WTC11 (cell line): ENCODE measurements around the gene BTBD2. TPM values are rescaled to one million over a fixed set of nuclear protein-coding genes. Genes with fewer than 3 reads are reported as not detected.

Source experiments
- ATAC-seq: fragments of 200-7000 bp; cut with Tn5 transposase; 2 replicates; pipeline ENCODE4 v1.10.0; 2021; ENCODE audit warnings: mild to moderate bottlenecking, moderate library complexity
- Bru-seq: library from RNA; stranded (reverse); fragments of 400-500 nt; gene quantifications from one replicate; lab custom pipeline; 2021; lab: Mats Ljungman, UMichigan
- CTCF ChIA-PET: fragments of 300-600 bp; sonication (Branson Sonifier 250); formaldehyde crosslinking; loops from one replicate; lab custom pipeline; 2021; ENCODE audit warnings: antibody characterized with exemption; lab: Charles Lee
- POLR2A ChIA-PET: fragments of 350-600 bp; sonication (Branson Sonifier 250); formaldehyde crosslinking; loops from one replicate; lab custom pipeline; 2021; ENCODE audit warnings: antibody characterized with exemption; lab: Charles Lee
- DNase-seq: peaks from one replicate; pipeline ENCODE4 v3.0.0; 2021; ENCODE audit warnings: low spot score
- H3K27ac Mint-ChIP-seq: 2 replicates; pipeline ENCODE4 v1.8.0; 2021; ENCODE audit warnings: mixed read lengths
- H3K27me3 Mint-ChIP-seq: 2 replicates; pipeline ENCODE4 v1.8.0; 2021; ENCODE audit warnings: low read depth, mild to moderate bottlenecking, moderate library complexity, mixed read lengths
- H3K36me3 Mint-ChIP-seq: 2 replicates; pipeline ENCODE4 v1.8.0; 2021; ENCODE audit warnings: mixed read lengths
- H3K4me1 Mint-ChIP-seq: 2 replicates; pipeline ENCODE4 v1.8.0; 2022; ENCODE audit warnings: mixed read lengths
- H3K4me3 Mint-ChIP-seq: 2 replicates; pipeline ENCODE4 v1.8.0; 2021; ENCODE audit warnings: mild to moderate bottlenecking, moderate library complexity, mixed read lengths
- H3K9me3 Mint-ChIP-seq: 2 replicates; pipeline ENCODE4 v1.8.0; 2021; ENCODE audit warnings: mixed read lengths
- ATF2 ChIP-seq: sonication (generic); formaldehyde crosslinking; IDR thresholded peaks from 2 replicates; pipeline ENCODE4 v1.8.1; 2022; ENCODE audit warnings: low read depth, missing genetic modification reagents, borderline replicate concordance
- ATF6 ChIP-seq: sonication (generic); formaldehyde crosslinking; IDR thresholded peaks from 2 replicates; pipeline ENCODE4 v1.8.1; 2023; ENCODE audit warnings: mild to moderate bottlenecking, missing genetic modification reagents
- ELF4 ChIP-seq: sonication (generic); formaldehyde crosslinking; IDR thresholded peaks from 2 replicates; pipeline ENCODE4 v1.8.1; 2022; ENCODE audit warnings: low read depth, mild to moderate bottlenecking, moderate library complexity, missing genetic modification reagents
- ETV6 ChIP-seq: sonication (generic); formaldehyde crosslinking; IDR thresholded peaks from 2 replicates; pipeline ENCODE4 v1.8.1; 2022; ENCODE audit warnings: mild to moderate bottlenecking, missing genetic modification reagents
- FOXP1 ChIP-seq: sonication (generic); formaldehyde crosslinking; IDR thresholded peaks from 2 replicates; pipeline ENCODE4 v1.8.0; 2022; ENCODE audit warnings: missing genetic modification reagents, mild to moderate bottlenecking, moderate library complexity, borderline replicate concordance
- GRHL2 ChIP-seq: fragments of 250-450 bp; sonication (Bioruptor Pico); IDR thresholded peaks from 2 replicates; pipeline ENCODE4 v1.8.0; 2022; ENCODE audit warnings: mild to moderate bottlenecking, moderate library complexity; ENCODE audit not compliant: insufficient replicate concordance, severe bottlenecking
- HMGA2 ChIP-seq: fragments of 250-450 bp; sonication (Bioruptor Pico); IDR thresholded peaks from 2 replicates; pipeline ENCODE4 v1.4.0; 2021; ENCODE audit warnings: mild to moderate bottlenecking, moderate library complexity
- JUN ChIP-seq: sonication (generic); formaldehyde crosslinking; IDR thresholded peaks from 2 replicates; pipeline ENCODE4 v1.8.0; 2023; ENCODE audit warnings: mild to moderate bottlenecking, missing genetic modification reagents
- OVOL2 ChIP-seq: fragments of 250-450 bp; sonication (Bioruptor Pico); IDR thresholded peaks from 2 replicates; pipeline ENCODE4 v1.9.0; 2021; ENCODE audit warnings: mild to moderate bottlenecking, borderline replicate concordance
- SOX15 ChIP-seq: fragments of 250-450 bp; sonication (Bioruptor Pico); IDR thresholded peaks from 2 replicates; pipeline ENCODE4 v1.9.0; 2021; ENCODE audit warnings: mild to moderate bottlenecking
- ZMAT4 ChIP-seq: fragments of 250-450 bp; sonication (Bioruptor Pico); IDR thresholded peaks from 2 replicates; pipeline ENCODE4 v1.9.0; 2021; ENCODE audit warnings: mild to moderate bottlenecking
- ZNF232 ChIP-seq: sonication (generic); formaldehyde crosslinking; IDR thresholded peaks from 2 replicates; pipeline ENCODE4 v1.8.0; 2022; ENCODE audit warnings: mild to moderate bottlenecking, missing genetic modification reagents
- ZNF263 ChIP-seq: sonication (generic); formaldehyde crosslinking; IDR thresholded peaks from 2 replicates; pipeline ENCODE4 v1.8.1; 2022; ENCODE audit warnings: low read depth, mild to moderate bottlenecking, moderate library complexity, missing genetic modification reagents
- ZNF671 ChIP-seq: fragments of 250-450 bp; sonication (Bioruptor Pico); IDR thresholded peaks from 2 replicates; pipeline ENCODE4 v1.8.0; 2021; ENCODE audit warnings: mild to moderate bottlenecking
- long read RNA-seq, 3 experiments: library from RNA in 1 of 3; library from capped mRNA in 1 of 3; library from polyadenylated mRNA in 1 of 3; unstranded in 2 of 3; stranded (forward) in 1 of 3; transcript quantifications; one replicate each; pipeline ENCODE4 v2.0.0, GENCODE V29; 2021
- total RNA-seq: library from RNA; stranded (reverse); gene quantifications from 3 replicates; pipeline ENCODE4 v1.2.3, GENCODE V29; 2021
- TF ChIP-seq, protein P1 (sequence below): fragments of 250-450 bp; sonication (Bioruptor Pico); IDR thresholded peaks from 2 replicates; pipeline ENCODE4 v1.9.0; 2021; ENCODE audit warnings: mild to moderate bottlenecking, borderline replicate concordance
- TF ChIP-seq, protein P2 (sequence below): sonication (generic); formaldehyde crosslinking; IDR thresholded peaks from 2 replicates; pipeline ENCODE4 v1.8.0; 2022; ENCODE audit warnings: missing genetic modification reagents
- TF ChIP-seq, protein P3 (sequence below): fragments of 250-450 bp; sonication (Bioruptor Pico); IDR thresholded peaks from 2 replicates; pipeline ENCODE4 v1.8.0; 2021; ENCODE audit warnings: mild to moderate bottlenecking

The BTBD2 gene
- total RNA-seq, result 106 to 148 TPM (median 145 TPM) in 3 replicates
- Bru-seq, nascent RNA, result percentile 55 among the genes with signal in this experiment
- long read RNA-seq, experiment 1, transcript BTBD2-210 (3 exons, 2,763 nt), result minor isoform, 5 of 430 reads
- long read RNA-seq, experiment 1, transcript BTBD2-201 (9 exons, 2,649 nt), result major isoform, 369 of 430 reads
- long read RNA-seq, experiment 1, partial matches to known transcripts, result 16 of 430 reads
- long read RNA-seq, experiment 1, other reads (novel, unspliced or antisense), result 37 of 430 reads
- long read RNA-seq, experiment 2, transcript BTBD2-201 (9 exons, 2,649 nt), result major isoform, 134 of 237 reads
- long read RNA-seq, experiment 2, partial matches to known transcripts, result 33 of 237 reads
- long read RNA-seq, experiment 2, other reads (novel, unspliced or antisense), result 64 of 237 reads
- long read RNA-seq, experiment 3, result 0 reads

DNA sequence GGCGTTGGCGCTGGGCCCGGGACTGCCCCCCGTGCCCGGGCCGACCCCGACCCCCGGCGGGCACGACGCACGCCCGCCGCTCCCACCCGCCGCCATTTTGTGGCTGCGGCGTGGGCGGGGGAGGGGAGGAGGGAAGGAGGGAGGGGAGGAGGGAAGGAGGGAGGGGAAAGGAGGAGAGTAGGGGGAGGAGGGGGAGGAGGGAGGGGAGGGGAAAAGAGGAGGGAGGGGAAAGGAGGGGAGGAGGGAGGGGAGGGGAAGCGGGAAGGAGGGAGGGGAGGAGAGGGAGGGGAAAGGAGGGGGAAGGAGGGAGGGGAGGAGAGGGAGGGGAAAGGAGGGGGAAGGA, at the start of gene BTBD2:
Gene BTBD2, minus strand, starts transcription at position 107 of the 343 bp plus-strand sequence. Its CDS starts 11 bp downstream, at position 96.
- ATAC-seq (no peak), DNase-seq (no peak)
- Mint-ChIP-seq H3K9me3 (no peaks in the 10 kb centered on the region), H3K36me3 (peaks cover 16% of the 10 kb centered on the region; the same call in 1 of the 2 replicates), H3K4me1 (peaks cover 4% of the 10 kb centered on the region), H3K27ac (no peak within 1 kb of the TSS; the same call in 1 of the 2 replicates), H3K27me3 (peaks cover 1% of the 10 kb centered on the region; the same call in 1 of the 2 replicates), H3K4me3 (peak within 1 kb of the TSS; percentile 56)
- no peak for TF ChIP-seq FOXP1
- TF ChIP-seq ZNF263 (CRISPR knock-in tag), result peak; percentile 61; the same call in 1 of the 2 replicates
- POLR2A ChIA-PET, result no interaction called here
- CTCF ChIA-PET, result interaction anchor here (0.6 to 1.0 kb wide), 2 partner anchors 97 to 295 kb away, joined by 3 read pairs; no protein-coding TSS in a partner anchor

DNA sequence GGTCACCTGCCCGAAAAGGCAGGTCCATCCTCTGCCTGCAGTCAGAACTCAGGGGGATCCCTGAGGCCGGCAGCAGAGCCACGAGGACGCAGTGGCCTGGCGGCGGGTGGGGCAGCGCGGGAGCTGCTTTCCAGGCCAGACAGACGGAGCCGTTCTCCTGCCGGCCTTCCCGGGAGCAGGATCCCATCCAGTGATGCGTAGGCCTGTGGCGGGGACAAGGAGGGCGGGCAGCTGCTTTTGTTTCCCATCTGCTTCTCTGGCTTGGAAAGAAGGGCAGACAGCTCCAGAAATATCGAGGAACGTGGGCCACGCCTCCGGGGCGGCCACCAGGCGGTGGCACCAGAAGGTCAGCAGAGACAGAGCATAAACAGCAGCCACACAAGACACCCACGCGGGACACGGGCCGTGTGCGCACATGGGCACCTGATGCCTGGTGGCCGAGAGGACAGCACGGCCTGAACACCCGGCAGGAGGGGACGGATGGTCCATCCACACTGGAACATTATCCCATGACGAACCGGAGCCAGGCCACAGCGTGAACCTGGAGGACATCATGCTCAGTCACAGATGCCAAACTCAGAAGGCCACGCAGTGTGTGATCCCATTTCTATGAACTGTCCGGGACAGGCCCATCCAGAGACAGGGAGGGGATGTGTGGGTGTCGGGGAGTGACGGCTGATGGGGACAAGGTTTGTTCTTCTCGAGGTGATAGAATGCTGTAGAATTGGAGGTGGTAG, 49.4 kb upstream of the BTBD2 start:
- DNase-seq (no peak), ATAC-seq (no peak)
- Mint-ChIP-seq H3K27ac (no peak overlapping the region), H3K36me3 (no peaks in the 10 kb centered on the region), H3K9me3 (no peaks in the 10 kb centered on the region), H3K4me3 (no peak overlapping the region), H3K27me3 (no peaks in the 10 kb centered on the region; the same call in 1 of the 2 replicates), H3K4me1 (peaks cover 17% of the 10 kb centered on the region)
- TF ChIP-seq, protein P1, sequence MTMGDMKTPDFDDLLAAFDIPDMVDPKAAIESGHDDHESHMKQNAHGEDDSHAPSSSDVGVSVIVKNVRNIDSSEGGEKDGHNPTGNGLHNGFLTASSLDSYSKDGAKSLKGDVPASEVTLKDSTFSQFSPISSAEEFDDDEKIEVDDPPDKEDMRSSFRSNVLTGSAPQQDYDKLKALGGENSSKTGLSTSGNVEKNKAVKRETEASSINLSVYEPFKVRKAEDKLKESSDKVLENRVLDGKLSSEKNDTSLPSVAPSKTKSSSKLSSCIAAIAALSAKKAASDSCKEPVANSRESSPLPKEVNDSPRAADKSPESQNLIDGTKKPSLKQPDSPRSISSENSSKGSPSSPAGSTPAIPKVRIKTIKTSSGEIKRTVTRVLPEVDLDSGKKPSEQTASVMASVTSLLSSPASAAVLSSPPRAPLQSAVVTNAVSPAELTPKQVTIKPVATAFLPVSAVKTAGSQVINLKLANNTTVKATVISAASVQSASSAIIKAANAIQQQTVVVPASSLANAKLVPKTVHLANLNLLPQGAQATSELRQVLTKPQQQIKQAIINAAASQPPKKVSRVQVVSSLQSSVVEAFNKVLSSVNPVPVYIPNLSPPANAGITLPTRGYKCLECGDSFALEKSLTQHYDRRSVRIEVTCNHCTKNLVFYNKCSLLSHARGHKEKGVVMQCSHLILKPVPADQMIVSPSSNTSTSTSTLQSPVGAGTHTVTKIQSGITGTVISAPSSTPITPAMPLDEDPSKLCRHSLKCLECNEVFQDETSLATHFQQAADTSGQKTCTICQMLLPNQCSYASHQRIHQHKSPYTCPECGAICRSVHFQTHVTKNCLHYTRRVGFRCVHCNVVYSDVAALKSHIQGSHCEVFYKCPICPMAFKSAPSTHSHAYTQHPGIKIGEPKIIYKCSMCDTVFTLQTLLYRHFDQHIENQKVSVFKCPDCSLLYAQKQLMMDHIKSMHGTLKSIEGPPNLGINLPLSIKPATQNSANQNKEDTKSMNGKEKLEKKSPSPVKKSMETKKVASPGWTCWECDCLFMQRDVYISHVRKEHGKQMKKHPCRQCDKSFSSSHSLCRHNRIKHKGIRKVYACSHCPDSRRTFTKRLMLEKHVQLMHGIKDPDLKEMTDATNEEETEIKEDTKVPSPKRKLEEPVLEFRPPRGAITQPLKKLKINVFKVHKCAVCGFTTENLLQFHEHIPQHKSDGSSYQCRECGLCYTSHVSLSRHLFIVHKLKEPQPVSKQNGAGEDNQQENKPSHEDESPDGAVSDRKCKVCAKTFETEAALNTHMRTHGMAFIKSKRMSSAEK (CRISPR knock-in tag), result no peak
- TF ChIP-seq ATF6 (CRISPR knock-in tag) (no peak), JUN (CRISPR knock-in tag) (no peak), HMGA2 (CRISPR knock-in tag) (no peak), FOXP1 (no peak), ATF2 (CRISPR knock-in tag) (no peak), ELF4 (CRISPR knock-in tag) (no peak), ZNF232 (CRISPR knock-in tag) (no peak), GRHL2 (CRISPR knock-in tag) (no peak), ZNF671 (CRISPR knock-in tag) (no peak), OVOL2 (CRISPR knock-in tag) (no peak), ETV6 (no peak), ZMAT4 (CRISPR knock-in tag) (no peak), SOX15 (CRISPR knock-in tag) (no peak)
- TF ChIP-seq, protein P2, sequence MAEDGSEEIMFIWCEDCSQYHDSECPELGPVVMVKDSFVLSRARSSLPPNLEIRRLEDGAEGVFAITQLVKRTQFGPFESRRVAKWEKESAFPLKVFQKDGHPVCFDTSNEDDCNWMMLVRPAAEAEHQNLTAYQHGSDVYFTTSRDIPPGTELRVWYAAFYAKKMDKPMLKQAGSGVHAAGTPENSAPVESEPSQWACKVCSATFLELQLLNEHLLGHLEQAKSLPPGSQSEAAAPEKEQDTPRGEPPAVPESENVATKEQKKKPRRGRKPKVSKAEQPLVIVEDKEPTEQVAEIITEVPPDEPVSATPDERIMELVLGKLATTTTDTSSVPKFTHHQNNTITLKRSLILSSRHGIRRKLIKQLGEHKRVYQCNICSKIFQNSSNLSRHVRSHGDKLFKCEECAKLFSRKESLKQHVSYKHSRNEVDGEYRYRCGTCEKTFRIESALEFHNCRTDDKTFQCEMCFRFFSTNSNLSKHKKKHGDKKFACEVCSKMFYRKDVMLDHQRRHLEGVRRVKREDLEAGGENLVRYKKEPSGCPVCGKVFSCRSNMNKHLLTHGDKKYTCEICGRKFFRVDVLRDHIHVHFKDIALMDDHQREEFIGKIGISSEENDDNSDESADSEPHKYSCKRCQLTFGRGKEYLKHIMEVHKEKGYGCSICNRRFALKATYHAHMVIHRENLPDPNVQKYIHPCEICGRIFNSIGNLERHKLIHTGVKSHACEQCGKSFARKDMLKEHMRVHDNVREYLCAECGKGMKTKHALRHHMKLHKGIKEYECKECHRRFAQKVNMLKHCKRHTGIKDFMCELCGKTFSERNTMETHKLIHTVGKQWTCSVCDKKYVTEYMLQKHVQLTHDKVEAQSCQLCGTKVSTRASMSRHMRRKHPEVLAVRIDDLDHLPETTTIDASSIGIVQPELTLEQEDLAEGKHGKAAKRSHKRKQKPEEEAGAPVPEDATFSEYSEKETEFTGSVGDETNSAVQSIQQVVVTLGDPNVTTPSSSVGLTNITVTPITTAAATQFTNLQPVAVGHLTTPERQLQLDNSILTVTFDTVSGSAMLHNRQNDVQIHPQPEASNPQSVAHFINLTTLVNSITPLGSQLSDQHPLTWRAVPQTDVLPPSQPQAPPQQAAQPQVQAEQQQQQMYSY (CRISPR knock-in tag), result no peak
- TF ChIP-seq, protein P3, sequence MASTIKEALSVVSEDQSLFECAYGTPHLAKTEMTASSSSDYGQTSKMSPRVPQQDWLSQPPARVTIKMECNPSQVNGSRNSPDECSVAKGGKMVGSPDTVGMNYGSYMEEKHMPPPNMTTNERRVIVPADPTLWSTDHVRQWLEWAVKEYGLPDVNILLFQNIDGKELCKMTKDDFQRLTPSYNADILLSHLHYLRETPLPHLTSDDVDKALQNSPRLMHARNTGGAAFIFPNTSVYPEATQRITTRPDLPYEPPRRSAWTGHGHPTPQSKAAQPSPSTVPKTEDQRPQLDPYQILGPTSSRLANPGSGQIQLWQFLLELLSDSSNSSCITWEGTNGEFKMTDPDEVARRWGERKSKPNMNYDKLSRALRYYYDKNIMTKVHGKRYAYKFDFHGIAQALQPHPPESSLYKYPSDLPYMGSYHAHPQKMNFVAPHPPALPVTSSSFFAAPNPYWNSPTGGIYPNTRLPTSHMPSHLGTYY (CRISPR knock-in tag), result no peak
- CTCF ChIA-PET, result interaction anchor here (1.1 kb wide), 1 partner anchor 13 kb away, joined by 3 read pairs; no protein-coding TSS in a partner anchor
- POLR2A ChIA-PET, result no interaction called here
